GM23248 (cell line): Measurements from ENCODE around the gene RTN4RL1.

Experiments
- EZH2 ChIP-seq: fragments of 200-600 bp; sonication (generic); IDR thresholded peaks from 2 replicates; pipeline ENCODE4 v1.6.1; 2018; ENCODE audit warnings: antibody characterized with exemption, mild to moderate bottlenecking; ENCODE audit not compliant: insufficient read depth, poor library complexity, severe bottlenecking
- EZH2phosphoT487 ChIP-seq: fragments of 200-600 bp; sonication (generic); IDR thresholded peaks from 2 replicates; pipeline ENCODE4 v1.6.1; 2018; ENCODE audit warnings: antibody characterized with exemption, moderate library complexity, mild to moderate bottlenecking, low read depth; ENCODE audit not compliant: insufficient read depth

- TF ChIP-seq EZH2 (peak; percentile 83), EZH2phosphoT487 (0 out of 2 replicates have a peak, but pooled peaks have one; percentile 46)
These were observed 632 bp upstream of the RTN4RL1 start for GRCh38 chr17:2025622-2026309.
